ENCODE results near the gene HPD. TPM values are rescaled to one million over a fixed set of nuclear protein-coding genes. Genes with fewer than 3 reads are reported as not detected.

The HPD gene
- total RNA-seq, 2 experiments from 2014 or later = not detected

- POLR2A ChIA-PET = no interaction called here
- CTCF ChIA-PET = interaction anchor here (1.0 to 3.1 kb wide), 5 partner anchors 14 to 62 kb away, joined by 3 to 15 read pairs (median 11); partner anchors contain the start of genes PSMD9 and RHOF
- H3K27me3 Mint-ChIP-seq = no peaks in the 10 kb centered on the region
Observed at GRCh38 chr12:121826318-121827150, 32.1 kb downstream of the HPD start.

GRCh38 chr12:121825041-121825523 lies 33.6 kb downstream of the HPD start:
- Mint-ChIP-seq H3K36me3 (peaks cover 40% of the 10 kb centered on the region), H3K27ac (no peak overlapping the region), H3K4me3 (no peak overlapping the region), H3K4me1 (ENCODE audit: low read depth) (no peaks in the 10 kb centered on the region), H3K9me3 (no peaks in the 10 kb centered on the region), H3K27me3 (no peaks in the 10 kb centered on the region)
- ChIA-PET POLR2A (no interaction called here), CTCF (interaction anchor here (3.1 kb wide), 1 partner anchor 31 kb away, joined by 13 read pairs; the partner anchor contains the start of gene RHOF)
- intact Hi-C loops (cut with micrococcal nuclease) = no loop called here
- DNase-seq = no peak

More at GRCh38 chr12:121826318-121827150, 32.1 kb downstream of the HPD start:
- DNase-seq = no peak
- no peaks in the 10 kb centered on the region for H3K4me1 Mint-ChIP-seq (ENCODE audit: low read depth)
- H3K9me3 Mint-ChIP-seq = no peaks in the 10 kb centered on the region
- no peak overlapping the region for H3K4me3 Mint-ChIP-seq
- intact Hi-C loops (cut with micrococcal nuclease) = no loop called here
- no peak overlapping the region for H3K27ac Mint-ChIP-seq
- peaks cover 43% of the 10 kb centered on the region for H3K36me3 Mint-ChIP-seq

- H3K4me3 Mint-ChIP-seq = no peak overlapping the region
- no peaks in the 10 kb centered on the region for H3K4me1 Mint-ChIP-seq (ENCODE audit: low read depth)
- POLR2A ChIA-PET = interaction anchor here (0.6 kb wide), 1 partner anchor 1296 kb away, joined by 3 read pairs; no protein-coding TSS in a partner anchor
- intact Hi-C loops (cut with micrococcal nuclease) = no loop called here
- no peaks in the 10 kb centered on the region for H3K9me3 Mint-ChIP-seq
- no peak overlapping the region for H3K27ac Mint-ChIP-seq
- no peaks in the 10 kb centered on the region for H3K27me3 Mint-ChIP-seq
- no peak for DNase-seq
- CTCF ChIA-PET = interaction anchor here (0.8 to 3.1 kb wide), 2 partner anchors 28 to 29 kb away, joined by 3 to 13 read pairs; partner anchors contain the start of gene RHOF
- peaks cover 41% of the 10 kb centered on the region for H3K36me3 Mint-ChIP-seq
Observed at GRCh38 chr12:121823727-121824115, 34.9 kb downstream of the HPD start.

GRCh38 chr12:121823101-121823726 lies 35.4 kb downstream of the HPD start:
- intact Hi-C loops (cut with micrococcal nuclease) = no loop called here
- CTCF ChIA-PET = interaction anchor here (0.8 kb wide), 1 partner anchor 27 kb away, joined by 3 read pairs; no protein-coding TSS in a partner anchor
- Mint-ChIP-seq H3K27ac (no peak overlapping the region), H3K36me3 (peaks cover 36% of the 10 kb centered on the region), H3K4me3 (no peak overlapping the region), H3K9me3 (no peaks in the 10 kb centered on the region), H3K4me1 (ENCODE audit: low read depth) (no peaks in the 10 kb centered on the region), H3K27me3 (no peaks in the 10 kb centered on the region)
- DNase-seq = no peak
- POLR2A ChIA-PET = no interaction called here

GRCh38 chr12:121822393-121823100 lies 36.1 kb downstream of the HPD start:
- H3K27me3 Mint-ChIP-seq = no peaks in the 10 kb centered on the region
- no peaks in the 10 kb centered on the region for H3K9me3 Mint-ChIP-seq
- no peak overlapping the region for H3K4me3 Mint-ChIP-seq
- POLR2A ChIA-PET = no interaction called here
- no peaks in the 10 kb centered on the region for H3K4me1 Mint-ChIP-seq (ENCODE audit: low read depth)
- no peak overlapping the region for H3K27ac Mint-ChIP-seq
- H3K36me3 Mint-ChIP-seq = peaks cover 41% of the 10 kb centered on the region
- DNase-seq = no peak
- intact Hi-C loops (cut with micrococcal nuclease) = no loop called here
- CTCF ChIA-PET = no interaction called here

GRCh38 chr12:121820056-121820455 lies 38.6 kb downstream of the HPD start:
- ChIA-PET POLR2A (no interaction called here), CTCF (interaction anchor here (1.8 kb wide), 1 partner anchor 8 kb away, joined by 13 read pairs; no protein-coding TSS in a partner anchor)
- no peaks in the 10 kb centered on the region for H3K27me3 Mint-ChIP-seq
- H3K36me3 Mint-ChIP-seq = peaks cover 38% of the 10 kb centered on the region
- H3K4me3 Mint-ChIP-seq = no peak overlapping the region
- no peaks in the 10 kb centered on the region for H3K9me3 Mint-ChIP-seq
- H3K27ac Mint-ChIP-seq = no peak overlapping the region
- DNase-seq = no peak
- peaks cover 2% of the 10 kb centered on the region for H3K4me1 Mint-ChIP-seq (ENCODE audit: low read depth)
- intact Hi-C loops (cut with micrococcal nuclease) = no loop called here

GRCh38 chr12:121819212-121819949 lies 39.3 kb downstream of the HPD start:
- peaks cover 40% of the 10 kb centered on the region for H3K36me3 Mint-ChIP-seq
- no peak overlapping the region for H3K4me3 Mint-ChIP-seq
- H3K4me1 Mint-ChIP-seq (ENCODE audit: low read depth) = peaks cover 6% of the 10 kb centered on the region
- no peaks in the 10 kb centered on the region for H3K27me3 Mint-ChIP-seq
- no peaks in the 10 kb centered on the region for H3K9me3 Mint-ChIP-seq
- ChIA-PET POLR2A (no interaction called here), CTCF (no interaction called here)
- DNase-seq = no peak
- H3K27ac Mint-ChIP-seq = no peak overlapping the region
- intact Hi-C loops (cut with micrococcal nuclease) = no loop called here

GRCh38 chr12:121817648-121818043 lies 41.0 kb downstream of the HPD start:
- ChIA-PET CTCF (interaction anchor here (17.6 kb wide), 1 partner anchor 23 kb away, joined by 856 read pairs; the partner anchor contains the start of genes RHOF and SETD1B), POLR2A (no interaction called here)
- Mint-ChIP-seq H3K9me3 (no peaks in the 10 kb centered on the region), H3K27ac (no peak overlapping the region), H3K4me3 (no peak overlapping the region), H3K36me3 (peaks cover 36% of the 10 kb centered on the region), H3K27me3 (no peaks in the 10 kb centered on the region), H3K4me1 (ENCODE audit: low read depth) (peaks cover 18% of the 10 kb centered on the region)
- intact Hi-C loops (cut with micrococcal nuclease) = no loop called here
- DNase-seq = no peak

GRCh38 chr12:121816925-121817647 lies 41.6 kb downstream of the HPD start:
- Mint-ChIP-seq H3K27me3 (no peaks in the 10 kb centered on the region), H3K4me1 (ENCODE audit: low read depth) (peaks cover 22% of the 10 kb centered on the region), H3K4me3 (no peak overlapping the region), H3K9me3 (no peaks in the 10 kb centered on the region), H3K27ac (no peak overlapping the region), H3K36me3 (peaks cover 35% of the 10 kb centered on the region)
- ChIA-PET POLR2A (no interaction called here), CTCF (interaction anchor here (0.9 to 17.6 kb wide), 2 partner anchors 23 to 71 kb away, joined by 3 to 856 read pairs; partner anchors contain the start of genes RHOF and SETD1B)
- intact Hi-C loops (cut with micrococcal nuclease) = no loop called here
- no peak for DNase-seq

- DNase-seq = no peak
- POLR2A ChIA-PET = no interaction called here
- Mint-ChIP-seq H3K36me3 (peaks cover 40% of the 10 kb centered on the region), H3K27ac (no peak overlapping the region), H3K9me3 (no peaks in the 10 kb centered on the region), H3K4me3 (no peak overlapping the region), H3K27me3 (no peaks in the 10 kb centered on the region), H3K4me1 (ENCODE audit: low read depth) (peaks cover 30% of the 10 kb centered on the region)
- CTCF ChIA-PET = interaction anchor here (0.7 to 17.6 kb wide), 3 partner anchors 13 to 283 kb away, joined by 3 to 856 read pairs (median 4); partner anchors contain the start of genes RHOF and SETD1B
- intact Hi-C loops (cut with micrococcal nuclease) = no loop called here
Observed at GRCh38 chr12:121815263-121815662, 43.4 kb downstream of the HPD start.
